NK-92 (cell line): ENCODE data around the gene PEX7.
"Not testable (repeated sequence)": the region's sequence is repeated elsewhere in the genome, so short reads cannot be mapped to it uniquely, and the experiment has no call there.

Source experiments
- DNase-seq: peaks from one replicate; lab custom pipeline; 2025; ENCODE audit not compliant: unreplicated experiment; lab: John Stamatoyannopoulos, UW

The PEX7 gene, protein sequence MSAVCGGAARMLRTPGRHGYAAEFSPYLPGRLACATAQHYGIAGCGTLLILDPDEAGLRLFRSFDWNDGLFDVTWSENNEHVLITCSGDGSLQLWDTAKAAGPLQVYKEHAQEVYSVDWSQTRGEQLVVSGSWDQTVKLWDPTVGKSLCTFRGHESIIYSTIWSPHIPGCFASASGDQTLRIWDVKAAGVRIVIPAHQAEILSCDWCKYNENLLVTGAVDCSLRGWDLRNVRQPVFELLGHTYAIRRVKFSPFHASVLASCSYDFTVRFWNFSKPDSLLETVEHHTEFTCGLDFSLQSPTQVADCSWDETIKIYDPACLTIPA

DNA sequence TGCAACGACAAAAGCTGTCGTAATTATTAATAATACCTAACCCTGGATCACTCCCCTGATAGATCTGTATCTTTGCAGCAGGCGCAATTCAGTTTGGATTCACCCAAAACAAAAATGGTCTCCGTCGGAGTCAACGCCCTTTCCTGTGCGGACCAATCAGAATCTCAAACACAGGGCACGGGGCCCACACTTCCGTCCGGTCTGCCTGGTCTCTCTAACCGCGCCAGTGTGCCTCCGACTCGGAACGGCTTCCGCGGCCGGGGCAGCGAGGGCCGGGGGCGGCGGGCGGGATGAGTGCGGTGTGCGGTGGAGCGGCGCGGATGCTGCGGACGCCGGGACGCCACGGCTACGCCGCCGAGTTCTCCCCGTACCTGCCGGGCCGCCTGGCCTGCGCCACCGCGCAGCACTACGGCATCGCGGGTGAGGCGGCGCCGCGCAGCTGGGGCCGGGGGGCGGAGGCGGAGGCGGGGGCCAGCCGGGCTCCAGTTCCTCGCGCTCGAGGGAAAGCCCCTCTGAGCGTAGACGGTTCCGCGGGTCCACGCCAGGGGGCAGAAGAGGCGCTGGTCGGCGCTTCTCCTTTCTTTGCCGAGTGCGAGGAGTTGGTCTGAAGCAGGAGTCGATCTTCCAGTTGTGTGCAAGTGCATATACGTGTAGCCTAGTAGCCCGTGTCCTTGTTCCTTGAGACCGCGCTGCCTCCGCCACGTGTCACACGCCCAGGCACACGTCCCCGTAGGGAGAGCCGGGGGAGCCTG, at the start of gene PEX7:
Gene PEX7 (plus strand): TSS at position 217 of the 752 bp plus-strand sequence. CDS start 74 bp downstream, at position 291.
- DNase-seq: no peak

DNA sequence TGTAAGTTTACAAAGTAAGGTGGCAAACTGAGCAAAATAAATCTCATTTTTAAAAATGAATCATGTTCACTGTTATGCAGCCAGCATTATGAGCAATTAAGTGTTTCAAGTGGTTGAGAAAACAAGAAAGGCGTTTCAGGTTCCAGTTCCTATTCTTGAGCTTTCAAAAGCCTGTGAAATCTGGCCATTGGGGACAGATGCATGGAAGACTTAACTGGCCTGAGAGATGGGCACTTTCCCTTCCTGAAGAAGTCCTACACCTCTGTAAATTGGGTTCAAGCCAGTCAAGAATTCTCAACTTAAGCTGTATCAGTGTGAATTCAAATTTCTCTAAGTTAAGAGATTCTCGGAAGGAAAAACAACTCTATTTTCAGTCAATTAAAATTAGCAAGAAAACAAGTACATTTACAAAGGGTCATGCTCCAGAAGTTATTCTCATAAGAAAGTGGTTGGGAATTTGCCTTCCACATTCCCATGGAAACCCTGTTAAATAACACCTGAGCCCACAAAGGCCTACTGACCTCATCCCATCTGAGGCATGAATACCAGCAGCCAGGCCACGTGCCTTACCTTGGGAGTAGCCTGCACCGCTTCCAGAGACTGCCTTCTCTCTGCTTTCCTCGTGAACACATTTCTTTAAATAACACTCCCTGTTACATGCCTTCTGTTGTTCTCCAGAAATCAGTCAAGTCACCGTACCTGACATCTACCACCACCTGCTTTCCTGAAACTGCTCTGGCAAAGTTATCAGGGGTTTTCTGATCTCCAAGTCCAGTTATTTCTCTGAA, 49.5 kb upstream of the PEX7 start:
- DNase-seq: no peak

DNA sequence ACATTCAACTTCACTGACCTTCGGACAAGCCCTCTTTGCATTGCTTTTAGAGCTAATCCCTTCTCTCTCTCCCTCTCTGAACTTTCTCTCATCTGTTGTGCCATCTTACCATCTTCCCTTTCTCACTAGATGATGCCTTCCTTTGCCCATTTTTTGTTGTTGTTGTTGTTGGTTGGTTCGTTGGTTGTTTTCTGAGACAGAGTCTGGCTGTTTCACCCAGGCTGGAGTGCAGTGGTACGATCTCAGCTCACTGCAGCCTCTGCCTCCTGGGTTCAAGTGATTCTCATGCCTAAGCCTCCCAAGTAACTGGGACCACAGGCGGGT, 49.0 kb upstream of the PEX7 start:
- DNase-seq: no peak

DNA sequence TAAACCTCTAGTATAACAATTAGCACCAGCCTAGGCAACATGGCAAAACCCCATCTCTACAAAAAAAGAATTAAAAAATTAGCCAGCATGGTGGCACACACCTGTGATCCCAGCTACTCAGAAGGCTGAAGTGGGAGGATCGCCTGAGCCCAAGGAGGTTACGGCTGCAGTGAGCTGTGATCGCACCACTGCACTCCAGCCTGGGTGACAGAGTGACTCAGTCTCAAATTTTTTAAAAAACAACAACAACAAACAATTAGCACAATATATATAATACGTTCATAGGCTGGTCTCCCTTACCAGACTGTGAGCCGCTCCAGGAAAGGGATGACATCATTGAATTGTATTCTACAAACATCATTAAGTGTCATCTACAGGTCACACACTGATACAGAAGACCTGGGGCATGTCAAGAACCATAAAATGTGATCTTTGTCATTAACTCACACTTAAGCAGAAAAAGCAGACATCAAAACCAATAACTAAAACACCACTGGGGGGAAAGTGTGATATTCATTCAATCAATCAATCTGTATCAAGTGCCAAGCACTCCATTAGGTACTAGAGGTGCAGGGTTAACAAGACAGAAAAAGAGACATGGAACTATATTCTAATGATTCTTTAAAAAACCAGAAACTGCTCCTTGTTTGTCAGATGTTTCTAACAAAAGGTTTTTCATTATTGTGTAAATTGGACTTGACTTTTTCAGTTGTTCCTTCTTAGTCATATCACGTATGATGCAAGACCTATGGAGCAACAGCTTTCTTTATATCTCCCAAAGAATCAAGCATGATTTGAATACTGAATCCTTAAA, 48.0 kb upstream of the PEX7 start:
- DNase-seq: no peak

DNA sequence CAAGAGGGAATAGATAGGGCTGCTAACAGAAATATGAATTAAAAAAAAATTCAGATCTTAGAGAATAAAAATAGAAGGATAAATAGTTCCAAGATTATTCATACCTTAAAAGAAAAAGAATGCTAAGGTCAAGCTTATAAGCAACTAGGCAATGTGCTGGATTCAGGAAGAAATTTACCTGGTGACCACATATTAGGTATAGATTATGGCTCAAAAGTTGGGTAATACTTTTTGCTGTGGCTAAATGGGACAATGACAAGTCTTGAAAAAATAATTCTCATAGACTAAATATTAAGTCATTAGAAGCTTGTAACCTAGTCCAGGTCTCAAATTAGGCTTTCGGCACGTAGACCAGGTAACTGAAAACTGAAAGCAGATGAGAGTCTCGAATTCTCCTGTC, 47.3 kb upstream of the PEX7 start:
- DNase-seq: no peak

DNA sequence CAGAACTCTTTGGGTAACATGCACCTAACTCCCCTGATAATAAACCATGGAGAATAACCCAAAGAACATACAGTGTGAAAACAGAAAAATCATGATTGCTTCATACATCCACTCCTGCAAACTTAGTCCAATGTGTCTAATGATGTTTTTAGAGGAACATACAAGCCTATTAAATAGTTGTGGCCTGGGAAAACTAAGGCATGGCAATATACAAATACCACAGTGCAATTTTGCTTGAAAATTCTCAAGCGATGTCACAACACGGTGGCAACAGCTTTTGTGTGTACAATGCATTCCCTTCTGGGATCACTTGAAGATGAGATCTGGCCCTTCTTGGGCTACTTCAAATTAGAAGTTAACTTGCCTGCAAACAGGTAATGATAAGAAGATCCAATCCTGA, 46.8 kb upstream of the PEX7 start:
- no peak for DNase-seq

DNA sequence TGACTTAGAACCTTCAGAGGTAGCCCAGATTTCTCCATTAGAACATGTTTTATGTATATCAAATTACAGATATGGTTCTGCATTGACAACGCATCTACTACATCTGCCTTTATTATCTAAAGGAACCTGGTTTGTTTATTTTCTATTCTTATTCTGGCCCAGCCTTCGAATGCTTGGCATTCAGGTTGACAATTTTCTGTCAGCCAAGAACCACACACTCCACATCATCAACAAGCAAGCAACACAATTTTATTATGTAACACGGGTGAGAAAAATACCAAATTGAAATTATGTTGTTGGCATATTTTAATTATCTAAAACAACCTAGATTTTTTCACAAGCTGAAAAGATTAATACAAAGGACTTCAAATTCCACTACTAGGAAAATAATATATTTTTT, 44.7 kb upstream of the PEX7 start:
- no peak for DNase-seq

DNA sequence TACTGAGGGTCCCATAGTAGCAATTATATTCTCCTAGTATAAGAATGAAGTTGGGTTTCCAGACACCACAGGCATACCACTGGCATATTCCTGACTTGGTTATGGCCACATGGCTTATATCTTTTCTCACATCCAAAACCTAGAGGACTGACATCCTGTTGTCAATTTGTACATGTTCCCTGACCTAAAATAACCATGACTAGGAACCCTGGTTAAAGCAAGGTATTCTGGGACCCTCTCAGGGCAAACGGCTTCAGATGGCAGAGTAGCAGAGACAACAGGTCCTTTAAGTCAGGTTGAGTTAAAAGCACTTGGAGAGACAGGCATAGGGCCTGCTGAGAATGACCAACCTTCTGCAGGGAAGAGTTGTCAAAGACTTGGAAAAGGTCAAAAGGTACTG, 42.7 kb upstream of the PEX7 start:
- DNase-seq: no peak

DNA sequence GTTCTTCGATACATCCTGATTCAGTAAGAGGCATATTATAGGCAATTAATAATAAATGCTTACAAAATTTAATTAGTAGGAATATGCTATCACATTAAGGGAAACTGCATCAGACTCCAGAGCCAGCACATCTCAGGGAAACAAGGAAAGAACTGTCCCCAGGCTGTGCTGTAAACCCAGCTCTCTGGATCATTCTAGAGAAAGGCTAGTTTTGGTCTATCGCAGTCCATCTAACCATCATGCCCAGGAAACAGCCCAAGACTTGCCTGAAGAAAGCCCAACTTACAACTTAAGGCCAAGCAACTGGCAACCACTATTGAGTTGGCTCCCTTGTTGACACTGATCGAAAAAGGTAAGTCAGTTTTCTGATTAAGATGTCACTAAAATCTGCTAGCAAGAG, 41.4 kb upstream of the PEX7 start:
- no peak for DNase-seq

DNA sequence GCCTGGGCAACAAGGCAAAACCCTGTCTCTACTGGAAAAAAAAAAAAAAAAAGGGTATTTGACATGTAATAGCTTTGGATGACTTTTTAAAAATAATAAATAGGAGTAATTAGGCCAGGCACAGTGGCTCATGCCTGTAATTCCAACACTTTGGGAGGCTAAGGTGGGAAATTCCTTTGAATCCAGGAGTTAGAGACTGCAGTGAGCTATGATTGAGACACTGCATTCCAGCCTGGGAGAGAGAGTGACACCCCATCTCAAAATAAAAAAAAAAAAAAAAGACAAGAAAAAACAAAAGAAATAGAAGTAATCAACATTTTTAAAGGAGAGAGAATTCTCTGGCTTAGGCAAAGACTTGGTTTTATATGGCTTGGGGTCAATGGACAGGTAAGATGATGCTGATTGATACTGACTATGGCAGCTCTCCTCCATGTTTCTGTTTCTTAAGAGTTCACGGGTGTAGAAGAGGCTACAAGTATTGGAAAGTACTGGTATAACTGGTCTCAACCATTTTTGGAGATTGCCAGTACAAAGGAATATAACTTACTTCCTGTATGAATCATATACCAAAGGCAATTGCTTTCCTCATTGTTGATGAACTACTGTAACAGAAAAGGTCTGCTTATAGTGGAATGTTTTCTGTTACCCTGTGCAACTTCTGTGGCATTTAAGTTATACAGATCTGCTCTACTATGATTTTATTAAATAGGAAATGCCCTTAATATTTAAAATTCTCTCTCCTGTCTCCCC, 40.2 kb upstream of the PEX7 start:
- no peak for DNase-seq

DNA sequence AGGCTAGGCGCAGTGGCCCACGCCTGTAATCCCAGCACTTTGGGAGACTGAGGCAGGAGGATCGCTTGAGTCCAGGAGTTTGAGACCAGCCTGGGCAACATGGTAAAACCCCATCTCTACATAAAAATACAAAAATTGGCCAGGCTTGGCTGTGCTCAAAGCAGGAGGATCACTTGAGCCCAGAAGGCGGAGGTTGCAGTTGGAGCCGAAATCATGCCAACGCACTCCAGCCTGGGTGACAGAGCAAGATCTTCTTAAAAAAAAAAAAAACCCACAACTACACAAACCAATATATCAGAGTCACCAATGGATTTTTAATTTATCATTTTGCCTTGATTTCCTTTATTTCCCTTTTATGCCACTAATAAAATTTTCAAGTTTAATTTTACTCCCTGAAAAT, 39.4 kb upstream of the PEX7 start:
- no peak for DNase-seq

DNA sequence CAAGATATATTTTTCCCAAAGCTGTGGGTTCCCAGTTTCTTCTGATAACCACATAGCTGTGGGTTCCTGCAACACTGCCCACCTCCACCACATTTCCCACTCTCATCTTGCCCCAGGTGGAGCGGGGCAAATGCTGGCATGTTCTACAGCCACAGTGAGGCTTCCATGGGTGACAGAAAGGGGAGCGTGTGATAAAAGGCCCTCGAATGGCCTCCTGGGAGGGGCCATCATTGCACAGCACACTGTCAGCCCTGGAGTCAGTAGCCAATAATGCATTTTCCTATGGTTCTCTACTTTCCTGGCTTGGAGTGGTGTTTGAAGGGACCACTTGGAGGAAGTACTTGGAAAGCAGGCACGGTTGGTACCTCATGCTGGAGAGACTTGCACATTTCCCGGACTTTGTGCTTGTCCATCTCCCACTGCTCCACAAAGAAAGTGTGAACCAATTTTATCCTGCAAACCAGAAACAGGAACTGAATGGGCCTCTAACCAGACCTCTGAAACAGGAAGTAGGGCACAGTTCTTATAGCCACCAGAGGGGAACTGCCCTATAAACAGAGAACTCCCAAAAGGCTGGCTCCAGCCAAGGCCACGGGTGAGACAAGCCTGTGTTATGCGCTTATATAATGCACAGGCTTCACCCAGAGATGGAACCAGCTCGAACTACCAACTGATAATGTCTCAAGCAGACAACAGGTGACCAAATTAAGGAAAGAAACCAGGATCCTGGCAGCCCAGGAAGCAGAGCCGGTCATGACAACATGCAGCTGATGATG, 38.7 kb upstream of the PEX7 start:
- DNase-seq: no peak

DNA sequence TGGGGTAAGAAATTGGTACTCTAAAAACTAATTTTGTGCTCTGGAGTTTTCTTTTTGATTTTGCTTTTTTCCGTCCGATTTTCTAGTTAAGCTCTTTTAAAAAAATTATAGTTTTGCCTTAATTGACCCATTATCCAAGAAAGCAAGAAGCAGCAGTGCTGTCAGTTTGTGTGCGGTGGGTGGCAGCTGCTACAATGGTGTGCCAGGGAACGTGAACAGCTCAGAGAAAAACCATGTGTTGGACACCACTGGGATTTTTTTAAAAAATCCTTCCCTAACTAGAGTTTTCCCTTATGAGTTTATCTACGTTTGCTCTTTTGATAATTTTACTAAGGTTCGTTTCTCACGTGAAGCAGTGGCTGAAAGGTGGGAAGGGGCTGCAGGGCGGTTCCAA, 38.1 kb upstream of the PEX7 start:
- no peak for DNase-seq

DNA sequence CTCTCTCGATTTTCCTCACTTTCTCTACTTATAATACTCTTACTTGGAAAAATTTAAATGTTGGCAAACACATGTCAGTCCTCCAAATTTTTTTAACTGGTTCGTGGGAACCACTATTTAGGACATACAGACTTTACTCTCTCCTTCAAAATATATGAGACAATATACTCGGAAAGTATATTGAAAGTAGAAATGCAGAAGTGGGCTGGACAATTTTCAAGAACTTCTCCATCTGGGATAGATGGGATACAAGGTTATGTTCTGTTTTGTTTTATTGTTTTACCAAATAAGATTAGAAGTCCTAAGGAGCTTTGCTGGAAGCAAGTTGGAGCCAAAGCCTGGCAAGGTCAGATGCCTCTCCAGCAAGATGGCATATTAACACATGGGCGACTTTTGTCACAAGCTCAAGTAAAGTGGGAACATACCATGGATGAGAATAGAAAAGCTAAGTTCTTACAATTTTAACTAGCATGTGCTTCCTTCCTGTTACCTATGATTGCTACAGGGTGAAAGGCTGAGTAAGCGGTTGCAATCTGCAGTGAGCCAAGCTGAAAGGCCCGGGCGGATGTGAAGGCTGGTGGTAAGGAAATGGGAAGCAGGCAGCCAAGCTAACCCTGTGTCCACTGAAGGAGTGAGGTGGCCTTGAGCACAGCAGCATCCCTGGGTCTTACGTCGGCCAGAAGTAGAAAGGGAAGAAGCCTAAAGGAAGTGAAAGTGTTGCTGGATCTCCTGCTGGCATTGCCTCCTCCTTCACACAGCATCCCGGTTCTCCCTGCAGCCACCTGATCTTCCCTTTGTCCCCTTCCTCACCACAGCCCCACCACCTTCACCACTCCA, 37.3 kb upstream of the PEX7 start:
- no peak for DNase-seq

DNA sequence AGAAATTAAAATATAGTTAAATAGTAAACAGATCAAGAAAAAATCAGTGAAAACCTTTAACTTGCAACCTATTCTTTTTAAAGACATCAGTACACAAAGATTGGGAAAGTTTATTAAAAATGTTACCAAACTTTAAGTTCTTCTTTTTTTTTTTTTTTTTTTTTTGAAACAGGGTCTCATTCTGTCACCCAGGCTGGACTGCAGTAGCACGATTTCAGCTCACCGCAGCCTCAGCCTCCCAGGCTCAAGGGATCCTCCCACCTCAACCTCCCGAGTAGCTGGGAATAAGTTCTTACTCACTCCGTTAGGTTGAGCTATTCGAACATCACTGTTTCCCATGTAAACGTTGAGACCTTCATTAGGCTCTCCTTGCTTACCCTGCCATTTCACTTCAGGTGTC, 35.7 kb upstream of the PEX7 start:
- no peak for DNase-seq

DNA sequence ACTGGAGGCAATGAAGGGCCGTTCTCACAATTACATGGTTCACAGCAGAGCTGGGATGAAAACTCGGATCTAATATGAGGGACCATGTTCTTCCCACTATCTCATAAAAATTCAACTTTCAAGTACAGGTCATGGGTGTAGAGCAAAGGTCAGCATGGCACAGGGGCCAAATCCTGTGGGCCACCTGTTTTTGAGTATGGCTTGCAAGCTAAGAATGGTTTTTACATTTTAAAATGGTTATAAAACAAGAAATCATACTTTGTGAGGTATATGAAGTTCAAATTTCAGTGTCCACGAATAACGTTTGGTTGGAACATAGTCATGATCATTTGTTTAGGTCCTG, 34.7 kb upstream of the PEX7 start:
- no peak for DNase-seq

DNA sequence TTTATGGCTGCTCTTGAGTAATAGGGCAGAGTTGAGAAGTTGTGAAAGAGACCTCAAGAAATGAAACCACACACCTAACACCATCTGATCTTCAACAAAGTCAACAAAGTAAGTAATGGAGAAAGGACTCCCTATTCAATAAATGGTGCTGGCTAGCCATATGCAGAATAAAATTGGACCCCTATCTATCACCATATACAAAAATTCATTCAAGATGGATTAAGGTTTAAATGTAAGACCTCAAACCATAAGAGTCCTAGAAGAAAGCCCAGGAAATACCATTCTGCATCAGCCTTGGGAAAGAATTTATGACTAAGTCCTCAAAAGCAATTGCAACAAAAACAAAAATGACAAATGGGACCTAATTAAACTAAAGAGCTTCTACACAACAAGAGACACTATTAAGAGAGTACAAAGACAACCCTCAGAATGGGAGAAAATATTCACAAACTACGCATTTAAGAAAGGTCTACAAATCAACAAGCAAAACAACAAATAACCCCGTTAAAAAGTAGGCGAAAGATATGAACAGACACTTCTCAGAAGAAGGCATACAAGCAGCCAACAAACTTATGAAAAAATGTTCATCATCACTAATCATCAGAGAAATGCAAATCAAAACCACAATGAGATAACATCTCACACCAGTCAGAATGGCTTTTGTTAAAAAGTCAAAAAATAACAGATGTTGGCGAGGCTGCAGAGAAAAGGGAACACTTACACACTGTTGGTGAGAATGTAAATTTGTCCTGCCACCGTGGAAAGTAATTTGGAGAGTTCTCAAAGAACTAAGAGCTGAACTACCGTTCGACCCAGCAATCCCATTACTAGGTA, 34.1 kb upstream of the PEX7 start:
- DNase-seq: no peak

DNA sequence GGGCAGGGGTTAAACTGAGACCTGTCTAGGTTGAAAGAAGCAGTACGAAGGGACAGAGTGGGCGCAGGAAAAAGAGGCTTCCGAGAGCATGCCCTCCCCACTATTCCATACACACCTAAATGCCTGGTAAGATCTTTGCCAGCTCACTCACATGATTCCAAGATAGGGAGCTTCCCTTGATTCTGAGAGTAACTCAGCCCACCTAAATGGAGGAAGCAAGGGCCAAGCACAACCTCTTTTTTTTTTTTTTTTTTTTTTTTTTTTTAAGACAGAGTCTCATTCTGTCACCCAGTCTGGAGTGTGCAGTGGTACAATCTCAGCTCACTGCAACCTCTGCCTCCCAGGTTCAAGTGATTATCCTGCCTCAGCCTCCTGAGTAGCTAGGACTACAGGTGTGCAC, 33.0 kb upstream of the PEX7 start:
- DNase-seq: not testable (repeated sequence)
